HCT116 (cell line): ENCODE results near the gene DMD.

Experiments
- CBX3 ChIP-seq: IDR thresholded peaks from 2 replicates; pipeline ENCODE4 v1.6.1; 2012; ENCODE audit warnings: low read depth
- CEBPB ChIP-seq: IDR thresholded peaks from 2 replicates; pipeline ENCODE4 v1.6.1; 2012; ENCODE audit warnings: low read depth
- EGR1 ChIP-seq: IDR thresholded peaks from 2 replicates; pipeline ENCODE4 v1.6.1; 2012; ENCODE audit warnings: low read depth
- EZH2 ChIP-seq: fragments of 200-600 bp; sonication (generic); IDR thresholded peaks from 2 replicates; pipeline ENCODE4 v1.6.1; 2017; ENCODE audit warnings: antibody characterized with exemption, mixed run types
- EZH2phosphoT487 ChIP-seq: fragments of 200-600 bp; IDR thresholded peaks from 2 replicates; pipeline ENCODE4 v1.6.1; 2018; ENCODE audit warnings: antibody characterized with exemption, borderline replicate concordance
- POLR2A ChIP-seq: IDR thresholded peaks from 2 replicates; pipeline ENCODE4 v1.7.0; 2011; ENCODE audit warnings: borderline replicate concordance; ENCODE audit not compliant: insufficient read depth, insufficient read length; ENCODE audit errors: extremely low read depth
- RAD21 ChIP-seq: IDR thresholded peaks from 2 replicates; pipeline ENCODE4 v1.6.1; 2012; ENCODE audit warnings: low read depth, mild to moderate bottlenecking
- SP1 ChIP-seq: IDR thresholded peaks from 2 replicates; pipeline ENCODE4 v1.6.1; 2012; ENCODE audit warnings: low read depth
- SRF ChIP-seq: IDR thresholded peaks from 2 replicates; pipeline ENCODE4 v1.6.1; 2012; ENCODE audit warnings: low read depth
- TCF7L2 ChIP-seq: IDR thresholded peaks from 2 replicates; pipeline ENCODE4 v1.7.0; 2011; ENCODE audit warnings: borderline replicate concordance, inconsistent platforms; ENCODE audit not compliant: insufficient read depth, insufficient read length; ENCODE audit errors: extremely low read depth
- YY1 ChIP-seq: IDR thresholded peaks from 2 replicates; pipeline ENCODE4 v1.6.1; 2011; ENCODE audit warnings: low read length, low read depth, moderate library complexity, mild to moderate bottlenecking; ENCODE audit not compliant: insufficient replicate concordance; ENCODE audit errors: extremely low read depth
- TF ChIP-seq, protein P1 (sequence below), 3 experiments: fragments of 200-600 bp in 1 of 3; sonication (generic) in 1 of 3; IDR thresholded peaks in 2 of 3; conservative IDR thresholded peaks in 1 of 3; 2 replicates each; pipeline ENCODE4 v1.5.1; 2012 to 2017; ENCODE audit warnings: low read depth in 2 of 3, low read length in 2 of 3, antibody characterized with exemption in 1 of 3, borderline replicate concordance in 1 of 3, control low read depth in 1 of 3, mild to moderate bottlenecking in 1 of 3, mixed read lengths in 1 of 3, mixed run types in 1 of 3, moderate library complexity in 1 of 3; ENCODE audit not compliant: insufficient read depth in 1 of 3

- TF ChIP-seq, protein P1, sequence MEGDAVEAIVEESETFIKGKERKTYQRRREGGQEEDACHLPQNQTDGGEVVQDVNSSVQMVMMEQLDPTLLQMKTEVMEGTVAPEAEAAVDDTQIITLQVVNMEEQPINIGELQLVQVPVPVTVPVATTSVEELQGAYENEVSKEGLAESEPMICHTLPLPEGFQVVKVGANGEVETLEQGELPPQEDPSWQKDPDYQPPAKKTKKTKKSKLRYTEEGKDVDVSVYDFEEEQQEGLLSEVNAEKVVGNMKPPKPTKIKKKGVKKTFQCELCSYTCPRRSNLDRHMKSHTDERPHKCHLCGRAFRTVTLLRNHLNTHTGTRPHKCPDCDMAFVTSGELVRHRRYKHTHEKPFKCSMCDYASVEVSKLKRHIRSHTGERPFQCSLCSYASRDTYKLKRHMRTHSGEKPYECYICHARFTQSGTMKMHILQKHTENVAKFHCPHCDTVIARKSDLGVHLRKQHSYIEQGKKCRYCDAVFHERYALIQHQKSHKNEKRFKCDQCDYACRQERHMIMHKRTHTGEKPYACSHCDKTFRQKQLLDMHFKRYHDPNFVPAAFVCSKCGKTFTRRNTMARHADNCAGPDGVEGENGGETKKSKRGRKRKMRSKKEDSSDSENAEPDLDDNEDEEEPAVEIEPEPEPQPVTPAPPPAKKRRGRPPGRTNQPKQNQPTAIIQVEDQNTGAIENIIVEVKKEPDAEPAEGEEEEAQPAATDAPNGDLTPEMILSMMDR (IDR thresholded peaks at IDR 0.05 in 2 of 3, conservative IDR thresholded peaks at IDR 0.05 in 1 of 3; ENCODE audit: borderline replicate concordance in 1 of 3, insufficient read depth in 1 of 3, low read depth in 2 of 3, low read length in 2 of 3), result no peak
- no peak for TF ChIP-seq EZH2phosphoT487
- TF ChIP-seq POLR2A, result no peak
- no peak for TF ChIP-seq EGR1
- no peak for TF ChIP-seq EZH2
- TF ChIP-seq TCF7L2, result no peak
- TF ChIP-seq RAD21, result no peak
- no peak for TF ChIP-seq CBX3
- no peak for TF ChIP-seq SRF
- no peak for TF ChIP-seq YY1
- no peak for TF ChIP-seq CEBPB
- no peak for TF ChIP-seq SP1
Observed at GRCh38 chrX:32170481-32170880, 1040.9 kb downstream of the DMD start.
